ENCODE data around the gene SPDYE6.
"Not testable (repeated sequence)": the region's sequence is repeated elsewhere in the genome, so short reads cannot be mapped to it uniquely, and the experiment has no call there.

SPDYE6 gene, protein sequence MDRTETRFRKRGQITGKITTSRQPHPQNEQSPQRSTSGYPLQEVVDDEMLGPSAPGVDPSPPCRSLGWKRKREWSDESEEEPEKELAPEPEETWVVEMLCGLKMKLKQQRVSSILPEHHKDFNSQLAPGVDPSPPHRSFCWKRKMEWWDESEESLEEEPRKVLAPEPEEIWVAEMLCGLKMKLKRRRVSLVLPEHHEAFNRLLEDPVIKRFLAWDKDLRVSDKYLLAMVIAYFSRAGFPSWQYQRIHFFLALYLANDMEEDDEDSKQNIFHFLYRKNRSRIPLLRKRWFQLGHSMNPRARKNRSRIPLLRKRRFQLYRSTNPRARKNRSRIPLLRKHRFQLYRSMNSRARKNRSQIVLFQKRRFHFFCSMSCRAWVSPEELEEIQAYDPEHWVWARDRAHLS

DNA sequence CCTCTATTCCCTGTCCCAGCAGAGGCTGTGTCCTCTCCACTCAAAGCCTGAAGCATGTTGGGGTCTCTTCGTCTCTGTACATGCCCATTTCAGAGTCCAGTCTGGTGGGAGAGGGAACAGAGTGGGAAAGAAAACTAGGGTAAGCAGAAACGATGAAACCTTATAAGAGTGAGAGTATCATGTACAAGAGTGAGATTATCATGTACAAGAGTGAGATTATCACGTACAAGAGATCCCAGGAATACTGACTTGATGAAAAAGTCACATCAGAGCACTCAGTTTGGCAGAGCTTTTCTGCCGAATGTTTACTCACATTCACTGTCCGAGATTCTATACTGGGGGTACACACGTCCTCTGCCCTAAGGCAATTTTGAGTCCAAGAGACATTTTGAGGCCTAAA lies at the start of gene SPDYE6:
Gene SPDYE6 (minus strand): TSS at position 101 of the 400 bp plus-strand sequence. CDS start 421 bp downstream, outside the sequence.
- not testable (repeated sequence) for H2AFZ ChIP-seq (ENCODE audit: low read length); H3K4me1 ChIP-seq (ENCODE audit: insufficient read depth, low read length, poor library complexity, severe bottlenecking)

DNA sequence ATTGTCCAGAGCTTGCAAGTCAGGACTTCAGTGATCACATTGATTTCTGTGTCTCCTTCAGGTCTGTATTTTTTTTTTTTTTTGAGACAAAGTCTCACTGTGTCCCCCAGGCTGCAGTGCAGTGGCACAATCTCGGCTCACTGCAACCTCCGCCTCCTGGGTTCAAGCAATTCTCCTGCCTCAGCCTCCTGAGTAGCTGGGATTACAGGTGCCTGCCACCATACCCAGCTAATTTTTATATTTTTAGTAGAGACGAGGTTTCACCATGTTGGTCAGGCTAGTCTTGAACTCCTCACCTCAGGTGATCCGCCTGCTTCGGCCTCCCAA lies 48.6 kb upstream of the SPDYE6 start:
- not testable (repeated sequence) for H3K9me2 ChIP-seq (replicated peaks; ENCODE audit: low read depth, low read length); H3F3A ChIP-seq (ENCODE audit: low read depth); H3K79me2 ChIP-seq (ENCODE audit: insufficient read depth, low read length); H4K20me1 ChIP-seq (ENCODE audit: insufficient read depth, low read length, poor library complexity, severe bottlenecking); H3K4me2 ChIP-seq (ENCODE audit: low read depth, low read length, poor library complexity, severe bottlenecking); H3K4me3 ChIP-seq (ENCODE audit: low read length, poor library complexity, severe bottlenecking); H3K9me3 ChIP-seq (ENCODE audit: insufficient read depth, low read depth, low read length); H3K9ac ChIP-seq (ENCODE audit: low read depth, low read length, poor library complexity, severe bottlenecking); H2AFZ ChIP-seq (ENCODE audit: low read length); H3K4me1 ChIP-seq (ENCODE audit: insufficient read depth, low read length, poor library complexity, severe bottlenecking); H3K27me3 ChIP-seq (ENCODE audit: insufficient read depth, low read length, poor library complexity, severe bottlenecking)
- peaks cover 68% of the 10 kb centered on the region; the same call in 1 of the 2 replicates for H3K36me3 ChIP-seq (ENCODE audit: insufficient read depth, low read length)

More for the DNA sequence above, at the start of gene SPDYE6:
- not testable (repeated sequence) for H4K20me1 ChIP-seq (ENCODE audit: insufficient read depth, low read length, poor library complexity, severe bottlenecking); H3K9me2 ChIP-seq (replicated peaks; ENCODE audit: low read depth, low read length); H3K27me3 ChIP-seq (ENCODE audit: insufficient read depth, low read length, poor library complexity, severe bottlenecking); H3K36me3 ChIP-seq (ENCODE audit: insufficient read depth, low read length); H3K4me3 ChIP-seq (ENCODE audit: low read length, poor library complexity, severe bottlenecking); H3K9me3 ChIP-seq (ENCODE audit: insufficient read depth, low read depth, low read length); H3K4me2 ChIP-seq (ENCODE audit: low read depth, low read length, poor library complexity, severe bottlenecking); H3K79me2 ChIP-seq (ENCODE audit: insufficient read depth, low read length); H3F3A ChIP-seq (ENCODE audit: low read depth); H3K9ac ChIP-seq (ENCODE audit: low read depth, low read length, poor library complexity, severe bottlenecking)

DNA sequence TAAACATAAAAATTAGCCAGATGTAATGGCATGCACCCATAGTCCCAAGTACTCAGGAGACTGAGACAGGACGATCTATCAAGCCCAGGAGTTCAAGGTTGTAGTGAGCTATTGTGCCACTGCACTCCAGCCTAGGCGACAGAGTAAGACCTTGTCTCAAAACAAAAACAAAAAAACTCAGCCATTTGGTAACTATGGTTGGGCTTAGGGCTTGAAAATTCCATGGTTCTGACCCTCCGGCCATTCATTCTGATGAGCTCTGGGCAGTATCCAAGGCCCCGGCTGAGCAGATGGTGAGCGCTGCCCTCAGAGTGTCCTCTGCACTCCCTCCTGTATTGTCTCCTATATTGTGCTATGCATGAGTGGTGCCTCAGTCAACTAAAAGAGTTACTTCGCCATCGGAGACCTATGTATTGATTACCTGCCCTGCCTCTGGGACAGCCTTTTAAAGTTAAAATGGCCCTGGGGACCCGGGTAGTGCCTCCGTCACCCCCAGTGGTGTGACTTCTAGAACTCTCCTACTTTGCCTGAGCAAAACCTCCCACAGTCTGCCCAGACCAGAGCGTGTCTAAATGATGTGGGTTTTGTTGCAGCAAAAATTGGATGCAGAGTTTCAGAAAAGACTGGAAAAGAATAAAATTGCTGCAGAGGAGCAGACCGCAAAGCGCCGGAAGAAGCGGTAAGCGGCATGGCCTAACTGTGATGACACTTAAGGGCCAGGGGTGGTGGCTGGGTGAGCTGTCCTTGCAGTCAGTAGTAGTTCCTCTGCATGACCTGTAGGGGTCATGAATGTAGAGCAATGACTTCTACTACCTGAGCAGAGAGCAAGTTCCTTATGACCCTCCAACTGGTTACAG lies 48.0 kb upstream of the SPDYE6 start:
- peaks cover 68% of the 10 kb centered on the region; the same call in 1 of the 2 replicates for H3K36me3 ChIP-seq (ENCODE audit: insufficient read depth, low read length)

DNA sequence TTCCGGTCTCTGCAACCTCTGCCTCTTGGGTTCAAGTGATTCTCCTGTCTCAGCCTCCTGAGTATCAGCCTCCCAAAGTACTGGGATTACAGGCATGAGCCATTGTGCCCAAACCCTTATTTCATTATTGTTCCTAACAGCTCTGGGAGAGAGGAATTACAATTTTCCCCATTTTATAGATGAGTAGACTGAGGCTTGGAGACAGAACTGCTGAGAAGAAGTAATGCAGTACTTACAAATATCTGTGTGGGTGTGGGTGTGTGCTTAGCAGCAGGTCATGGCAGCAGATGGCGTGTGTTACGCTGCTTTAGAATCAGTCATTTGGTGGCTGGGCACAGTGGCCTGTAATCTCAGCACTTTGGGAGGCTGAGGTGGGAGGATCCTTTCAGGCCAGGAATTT lies 47.3 kb upstream of the SPDYE6 start:
- H3K36me3 ChIP-seq (ENCODE audit: insufficient read depth, low read length) = peaks cover 66% of the 10 kb centered on the region; the same call in 1 of the 2 replicates
- H2AFZ ChIP-seq (ENCODE audit: low read length) = no peak overlapping the region

More for the DNA sequence above, 48.0 kb upstream of the SPDYE6 start:
- Histone ChIP-seq H3K4me3 (ENCODE audit: low read length, poor library complexity, severe bottlenecking) (no peak overlapping the region), H3K9me3 (ENCODE audit: insufficient read depth, low read depth, low read length) (no peaks in the 10 kb centered on the region), H4K20me1 (ENCODE audit: insufficient read depth, low read length, poor library complexity, severe bottlenecking) (no peaks in the 10 kb centered on the region), H3K9ac (ENCODE audit: low read depth, low read length, poor library complexity, severe bottlenecking) (no peak overlapping the region), H3K79me2 (ENCODE audit: insufficient read depth, low read length) (0 out of 2 replicates have a peak, but pooled peaks cover 1% of the 10 kb centered on the region), H3K4me2 (ENCODE audit: low read depth, low read length, poor library complexity, severe bottlenecking) (no peak overlapping the region), H3K4me1 (ENCODE audit: insufficient read depth, low read length, poor library complexity, severe bottlenecking) (peaks cover 3% of the 10 kb centered on the region), H3F3A (ENCODE audit: low read depth) (no peaks in the 10 kb centered on the region), H3K9me2 (replicated peaks; ENCODE audit: low read depth, low read length) (no peaks in the 10 kb centered on the region), H2AFZ (ENCODE audit: low read length) (no peak overlapping the region), H3K27me3 (ENCODE audit: insufficient read depth, low read length, poor library complexity, severe bottlenecking) (no peaks in the 10 kb centered on the region)
- no peak for TF ChIP-seq EZH2phosphoT487 (IDR thresholded peaks at IDR 0.05; ENCODE audit: borderline replicate concordance)
- TF ChIP-seq, protein P1, sequence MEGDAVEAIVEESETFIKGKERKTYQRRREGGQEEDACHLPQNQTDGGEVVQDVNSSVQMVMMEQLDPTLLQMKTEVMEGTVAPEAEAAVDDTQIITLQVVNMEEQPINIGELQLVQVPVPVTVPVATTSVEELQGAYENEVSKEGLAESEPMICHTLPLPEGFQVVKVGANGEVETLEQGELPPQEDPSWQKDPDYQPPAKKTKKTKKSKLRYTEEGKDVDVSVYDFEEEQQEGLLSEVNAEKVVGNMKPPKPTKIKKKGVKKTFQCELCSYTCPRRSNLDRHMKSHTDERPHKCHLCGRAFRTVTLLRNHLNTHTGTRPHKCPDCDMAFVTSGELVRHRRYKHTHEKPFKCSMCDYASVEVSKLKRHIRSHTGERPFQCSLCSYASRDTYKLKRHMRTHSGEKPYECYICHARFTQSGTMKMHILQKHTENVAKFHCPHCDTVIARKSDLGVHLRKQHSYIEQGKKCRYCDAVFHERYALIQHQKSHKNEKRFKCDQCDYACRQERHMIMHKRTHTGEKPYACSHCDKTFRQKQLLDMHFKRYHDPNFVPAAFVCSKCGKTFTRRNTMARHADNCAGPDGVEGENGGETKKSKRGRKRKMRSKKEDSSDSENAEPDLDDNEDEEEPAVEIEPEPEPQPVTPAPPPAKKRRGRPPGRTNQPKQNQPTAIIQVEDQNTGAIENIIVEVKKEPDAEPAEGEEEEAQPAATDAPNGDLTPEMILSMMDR (conservative IDR thresholded peaks at IDR 0.05; ENCODE audit: low read length) = peak; percentile 79

More for the DNA sequence above, 47.3 kb upstream of the SPDYE6 start:
- Histone ChIP-seq H3K4me3 (ENCODE audit: low read length, poor library complexity, severe bottlenecking) (no peak overlapping the region), H3K27me3 (ENCODE audit: insufficient read depth, low read length, poor library complexity, severe bottlenecking) (no peaks in the 10 kb centered on the region), H3F3A (ENCODE audit: low read depth) (no peaks in the 10 kb centered on the region), H3K79me2 (ENCODE audit: insufficient read depth, low read length) (peaks cover 6% of the 10 kb centered on the region; the same call in 1 of the 2 replicates), H3K9me3 (ENCODE audit: insufficient read depth, low read depth, low read length) (no peaks in the 10 kb centered on the region), H3K9ac (ENCODE audit: low read depth, low read length, poor library complexity, severe bottlenecking) (no peak overlapping the region), H4K20me1 (ENCODE audit: insufficient read depth, low read length, poor library complexity, severe bottlenecking) (no peaks in the 10 kb centered on the region), H3K4me1 (ENCODE audit: insufficient read depth, low read length, poor library complexity, severe bottlenecking) (peaks cover 3% of the 10 kb centered on the region), H3K4me2 (ENCODE audit: low read depth, low read length, poor library complexity, severe bottlenecking) (no peak overlapping the region), H3K9me2 (replicated peaks; ENCODE audit: low read depth, low read length) (no peaks in the 10 kb centered on the region)
- TF ChIP-seq, protein P1 (conservative IDR thresholded peaks at IDR 0.05; ENCODE audit: low read length) = no peak
- TF ChIP-seq EZH2phosphoT487 (IDR thresholded peaks at IDR 0.05; ENCODE audit: borderline replicate concordance) = no peak

All from Loucy (cell line).